ENCODE measurements around the gene MELTF. TPM values are rescaled to one million over a fixed set of nuclear protein-coding genes. Genes with fewer than 3 reads are reported as not detected.

Gene MELTF
- total RNA-seq, 1 experiment from 2014 or later = 18.7 TPM

DNA sequence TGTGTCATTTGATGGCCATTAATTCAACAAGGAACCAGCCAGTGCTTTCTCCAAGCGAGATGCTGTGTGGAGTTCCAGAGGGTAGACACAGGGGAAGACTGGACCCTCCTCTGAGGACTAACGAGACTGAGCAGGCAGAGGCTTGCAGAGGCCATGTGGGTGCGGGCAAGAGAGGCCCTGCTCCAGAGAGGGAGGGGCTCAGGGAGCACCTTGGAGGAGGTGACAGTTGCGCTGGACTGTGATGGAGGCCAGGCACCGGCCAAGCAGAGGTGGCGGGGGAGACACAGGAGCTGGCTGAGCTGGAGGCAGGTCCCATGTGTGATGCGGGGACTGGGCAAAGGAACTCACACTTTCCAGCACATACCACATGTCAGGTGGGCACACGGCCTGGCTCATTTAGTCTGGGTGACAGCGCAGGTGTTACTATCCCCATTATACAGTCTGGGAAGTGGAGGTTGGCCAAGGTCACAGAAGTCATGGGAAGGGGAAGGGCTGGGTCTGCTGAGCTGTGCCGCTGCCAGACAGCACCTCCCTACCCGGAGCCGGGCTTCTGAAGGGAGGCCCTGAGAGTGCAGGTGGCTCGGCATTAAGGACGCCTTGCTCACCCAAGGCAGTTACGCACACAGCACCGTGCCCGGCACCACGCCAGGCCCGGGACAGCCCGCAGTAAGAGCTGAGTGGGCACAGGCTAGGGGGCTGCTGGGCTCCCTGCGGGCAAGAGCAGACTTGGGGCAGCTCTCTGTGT is 3.7 kb downstream of the MELTF start:
- TF ChIP-seq SIN3A (IDR thresholded peaks at IDR 0.05; ENCODE audit: borderline replicate concordance, insufficient read depth, low read depth, low read length) (no peak), POLR2AphosphoS5 (IDR thresholded peaks at IDR 0.05; ENCODE audit: low read depth, low read length) (no peak), TCF7L2 (IDR thresholded peaks at IDR 0.05; ENCODE audit: low read depth, low read length) (no peak)
- TF ChIP-seq, protein P1, sequence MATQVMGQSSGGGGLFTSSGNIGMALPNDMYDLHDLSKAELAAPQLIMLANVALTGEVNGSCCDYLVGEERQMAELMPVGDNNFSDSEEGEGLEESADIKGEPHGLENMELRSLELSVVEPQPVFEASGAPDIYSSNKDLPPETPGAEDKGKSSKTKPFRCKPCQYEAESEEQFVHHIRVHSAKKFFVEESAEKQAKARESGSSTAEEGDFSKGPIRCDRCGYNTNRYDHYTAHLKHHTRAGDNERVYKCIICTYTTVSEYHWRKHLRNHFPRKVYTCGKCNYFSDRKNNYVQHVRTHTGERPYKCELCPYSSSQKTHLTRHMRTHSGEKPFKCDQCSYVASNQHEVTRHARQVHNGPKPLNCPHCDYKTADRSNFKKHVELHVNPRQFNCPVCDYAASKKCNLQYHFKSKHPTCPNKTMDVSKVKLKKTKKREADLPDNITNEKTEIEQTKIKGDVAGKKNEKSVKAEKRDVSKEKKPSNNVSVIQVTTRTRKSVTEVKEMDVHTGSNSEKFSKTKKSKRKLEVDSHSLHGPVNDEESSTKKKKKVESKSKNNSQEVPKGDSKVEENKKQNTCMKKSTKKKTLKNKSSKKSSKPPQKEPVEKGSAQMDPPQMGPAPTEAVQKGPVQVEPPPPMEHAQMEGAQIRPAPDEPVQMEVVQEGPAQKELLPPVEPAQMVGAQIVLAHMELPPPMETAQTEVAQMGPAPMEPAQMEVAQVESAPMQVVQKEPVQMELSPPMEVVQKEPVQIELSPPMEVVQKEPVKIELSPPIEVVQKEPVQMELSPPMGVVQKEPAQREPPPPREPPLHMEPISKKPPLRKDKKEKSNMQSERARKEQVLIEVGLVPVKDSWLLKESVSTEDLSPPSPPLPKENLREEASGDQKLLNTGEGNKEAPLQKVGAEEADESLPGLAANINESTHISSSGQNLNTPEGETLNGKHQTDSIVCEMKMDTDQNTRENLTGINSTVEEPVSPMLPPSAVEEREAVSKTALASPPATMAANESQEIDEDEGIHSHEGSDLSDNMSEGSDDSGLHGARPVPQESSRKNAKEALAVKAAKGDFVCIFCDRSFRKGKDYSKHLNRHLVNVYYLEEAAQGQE (IDR thresholded peaks at IDR 0.05; ENCODE audit: insufficient read depth in 1 of 2, low read depth in 2 of 2, low read length in 1 of 2) = no peak
- TF ChIP-seq, protein P2, sequence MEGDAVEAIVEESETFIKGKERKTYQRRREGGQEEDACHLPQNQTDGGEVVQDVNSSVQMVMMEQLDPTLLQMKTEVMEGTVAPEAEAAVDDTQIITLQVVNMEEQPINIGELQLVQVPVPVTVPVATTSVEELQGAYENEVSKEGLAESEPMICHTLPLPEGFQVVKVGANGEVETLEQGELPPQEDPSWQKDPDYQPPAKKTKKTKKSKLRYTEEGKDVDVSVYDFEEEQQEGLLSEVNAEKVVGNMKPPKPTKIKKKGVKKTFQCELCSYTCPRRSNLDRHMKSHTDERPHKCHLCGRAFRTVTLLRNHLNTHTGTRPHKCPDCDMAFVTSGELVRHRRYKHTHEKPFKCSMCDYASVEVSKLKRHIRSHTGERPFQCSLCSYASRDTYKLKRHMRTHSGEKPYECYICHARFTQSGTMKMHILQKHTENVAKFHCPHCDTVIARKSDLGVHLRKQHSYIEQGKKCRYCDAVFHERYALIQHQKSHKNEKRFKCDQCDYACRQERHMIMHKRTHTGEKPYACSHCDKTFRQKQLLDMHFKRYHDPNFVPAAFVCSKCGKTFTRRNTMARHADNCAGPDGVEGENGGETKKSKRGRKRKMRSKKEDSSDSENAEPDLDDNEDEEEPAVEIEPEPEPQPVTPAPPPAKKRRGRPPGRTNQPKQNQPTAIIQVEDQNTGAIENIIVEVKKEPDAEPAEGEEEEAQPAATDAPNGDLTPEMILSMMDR (IDR thresholded peaks at IDR 0.05) = no peak
- ATAC-seq = no peak
- Histone ChIP-seq H3K9me3 (ENCODE audit: control insufficient read depth, insufficient read depth, low read depth, low read length) (no peaks in the 10 kb centered on the region), H3K27ac (ENCODE audit: low read length) (no peak overlapping the region), H3K27me3 (ENCODE audit: control insufficient read depth, insufficient read depth, low read length) (no peaks in the 10 kb centered on the region), H3K36me3 (ENCODE audit: control insufficient read depth, insufficient read depth, low read length) (no peaks in the 10 kb centered on the region), H3K4me1 (ENCODE audit: control insufficient read depth, insufficient read depth, low read length) (peaks cover 1% of the 10 kb centered on the region), H3K4me3 (ENCODE audit: low read depth in 2 of 2, low read length in 2 of 2) (no peak overlapping the region)
- in situ Hi-C loops (cut with HindIII; ENCODE audit: low pct_unique_long_range_greater_than_20kb, low sequenced_read_pairs) = no loop called here
- intact Hi-C loops (cut with micrococcal nuclease; ENCODE audit: unreplicated experiment) = no loop called here
- BruUV-seq (replicated peaks) = no TSS peak
- CTCF ChIA-PET = no interaction called here
- no peak for DNase-seq (ENCODE audit: low read depth, low spot score)
- POLR2A ChIA-PET = no interaction called here

DNA sequence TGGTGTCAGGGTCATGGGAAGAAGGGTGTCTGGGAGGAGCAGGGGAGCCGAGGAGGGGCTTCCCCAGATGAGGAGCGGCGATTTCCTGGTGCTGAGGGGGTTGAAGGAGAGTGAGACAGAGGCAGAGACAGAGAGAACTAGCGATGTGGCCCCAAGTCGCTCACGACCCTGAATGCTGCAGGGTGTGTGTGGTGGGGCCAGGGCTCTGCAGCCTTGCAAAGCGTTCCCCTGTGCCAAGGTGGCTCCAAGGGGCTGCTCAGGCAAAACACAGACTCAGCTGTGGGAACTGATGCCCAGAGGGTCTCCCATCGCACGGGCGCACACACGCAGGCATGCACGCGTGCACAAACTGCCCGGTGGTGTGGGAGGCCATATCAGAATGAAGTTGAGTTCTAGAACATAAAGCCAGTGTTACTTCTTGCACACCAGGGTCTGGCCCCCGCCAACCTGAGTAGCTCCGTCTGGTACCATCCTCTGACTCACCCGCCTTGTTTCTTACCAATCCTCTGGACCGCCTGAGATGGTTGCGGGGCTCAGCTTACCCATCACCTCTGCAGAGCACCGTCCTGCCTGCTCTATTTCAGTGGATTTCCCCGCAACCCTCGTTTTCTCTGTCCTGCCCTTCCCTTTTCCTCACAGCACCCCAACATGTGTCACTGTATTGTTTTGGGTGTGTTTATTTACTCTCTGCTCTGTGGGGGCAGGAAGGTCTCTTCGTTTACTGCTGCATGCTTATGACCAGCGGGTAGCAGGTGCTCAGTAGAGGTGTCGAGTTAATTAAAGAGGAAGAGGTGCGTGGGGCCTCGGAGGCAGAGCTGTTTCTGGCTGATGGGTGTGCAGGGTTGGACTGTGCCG is 4.5 kb downstream of the MELTF start:
- ATAC-seq (no peak), DNase-seq (ENCODE audit: low read depth, low spot score) (no peak)
- no peaks in the 10 kb centered on the region for H3K27me3 ChIP-seq (ENCODE audit: control insufficient read depth, insufficient read depth, low read length)
- POLR2A ChIA-PET = interaction anchor here (0.6 kb wide), 1 partner anchor 10 kb away, joined by 4 read pairs; no protein-coding TSS in a partner anchor
- intact Hi-C loops (cut with micrococcal nuclease; ENCODE audit: unreplicated experiment) = no loop called here
- no TSS peak for BruUV-seq (replicated peaks)
- no peaks in the 10 kb centered on the region for H3K9me3 ChIP-seq (ENCODE audit: control insufficient read depth, insufficient read depth, low read depth, low read length)
- H3K4me1 ChIP-seq (ENCODE audit: control insufficient read depth, insufficient read depth, low read length) = no peaks in the 10 kb centered on the region
- H3K27ac ChIP-seq (ENCODE audit: low read length) = no peak overlapping the region
- in situ Hi-C loops (cut with HindIII; ENCODE audit: low pct_unique_long_range_greater_than_20kb, low sequenced_read_pairs) = no loop called here
- H3K4me3 ChIP-seq (ENCODE audit: low read depth in 2 of 2, low read length in 2 of 2) = no peak overlapping the region
- TF ChIP-seq TCF7L2 (IDR thresholded peaks at IDR 0.05; ENCODE audit: low read depth, low read length) (no peak), POLR2AphosphoS5 (IDR thresholded peaks at IDR 0.05; ENCODE audit: low read depth, low read length) (no peak), SIN3A (IDR thresholded peaks at IDR 0.05; ENCODE audit: borderline replicate concordance, insufficient read depth, low read depth, low read length) (no peak)
- TF ChIP-seq, protein P2 (IDR thresholded peaks at IDR 0.05) = no peak
- TF ChIP-seq, protein P1 (IDR thresholded peaks at IDR 0.05; ENCODE audit: insufficient read depth in 1 of 2, low read depth in 2 of 2, low read length in 1 of 2) = no peak
- no peaks in the 10 kb centered on the region for H3K36me3 ChIP-seq (ENCODE audit: control insufficient read depth, insufficient read depth, low read length)
- CTCF ChIA-PET = no interaction called here

All from Panc1 (cell line).